ENCODE results near the gene TRIM52. TPM values are rescaled to one million over a fixed set of nuclear protein-coding genes. Genes with fewer than 3 reads are reported as not detected.

TRIM52 gene
- total and polyA plus RNA-seq, 9 of the 15 experiments (the other 6 are each of a cell fraction or from before 2014, with no cell fraction given) = 3.3 to 21.9 (median 13.5) TPM

DNA sequence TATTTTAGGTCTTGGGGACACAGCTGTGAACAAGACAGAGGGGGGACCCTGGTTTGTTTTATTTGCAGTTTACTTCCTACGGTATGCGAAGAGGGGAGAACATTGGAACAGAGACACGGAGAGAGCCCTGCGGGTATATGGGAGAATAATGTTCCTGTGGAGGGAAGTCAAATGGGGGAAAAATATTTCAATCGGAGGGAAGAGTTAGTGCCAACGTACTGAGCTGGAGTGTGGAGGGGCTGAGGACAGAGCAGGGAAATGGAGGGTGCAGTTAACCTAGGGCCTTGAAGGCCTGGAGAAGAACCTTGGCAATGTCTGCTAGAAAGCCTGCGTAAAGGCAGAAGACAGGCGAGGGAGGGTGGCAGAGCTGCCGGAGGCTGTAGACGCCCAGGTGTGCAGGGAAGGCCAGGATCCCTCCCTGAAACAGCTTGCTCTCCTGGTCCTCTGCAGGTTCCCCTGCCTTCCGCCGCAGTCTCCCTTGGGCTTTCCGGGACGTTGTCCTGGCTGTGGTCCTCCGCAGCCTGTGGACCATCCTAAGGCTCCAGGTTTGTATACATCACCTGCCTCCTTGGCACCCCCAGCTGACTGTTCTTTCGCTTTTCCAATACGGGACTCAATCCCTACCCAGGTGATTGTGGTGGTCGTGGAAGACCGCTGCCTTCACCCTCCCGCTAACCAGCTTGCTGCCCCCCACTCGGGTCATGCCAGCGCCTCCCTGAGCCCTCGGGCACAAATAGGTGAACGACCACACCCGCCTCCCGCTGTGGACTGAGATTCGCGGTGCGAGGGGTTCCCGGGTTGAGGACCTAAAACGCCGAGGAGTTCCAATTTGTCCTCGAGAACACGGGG is 15.3 kb downstream of the TRIM52 start (continued):
- no peak for TF ChIP-seq STAG1 (CRISPR knock-in tag; IDR thresholded peaks at IDR 0.05; ENCODE audit: borderline replicate concordance)
- TF ChIP-seq, protein P1, sequence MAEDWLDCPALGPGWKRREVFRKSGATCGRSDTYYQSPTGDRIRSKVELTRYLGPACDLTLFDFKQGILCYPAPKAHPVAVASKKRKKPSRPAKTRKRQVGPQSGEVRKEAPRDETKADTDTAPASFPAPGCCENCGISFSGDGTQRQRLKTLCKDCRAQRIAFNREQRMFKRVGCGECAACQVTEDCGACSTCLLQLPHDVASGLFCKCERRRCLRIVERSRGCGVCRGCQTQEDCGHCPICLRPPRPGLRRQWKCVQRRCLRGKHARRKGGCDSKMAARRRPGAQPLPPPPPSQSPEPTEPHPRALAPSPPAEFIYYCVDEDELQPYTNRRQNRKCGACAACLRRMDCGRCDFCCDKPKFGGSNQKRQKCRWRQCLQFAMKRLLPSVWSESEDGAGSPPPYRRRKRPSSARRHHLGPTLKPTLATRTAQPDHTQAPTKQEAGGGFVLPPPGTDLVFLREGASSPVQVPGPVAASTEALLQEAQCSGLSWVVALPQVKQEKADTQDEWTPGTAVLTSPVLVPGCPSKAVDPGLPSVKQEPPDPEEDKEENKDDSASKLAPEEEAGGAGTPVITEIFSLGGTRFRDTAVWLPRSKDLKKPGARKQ (CRISPR knock-in tag; IDR thresholded peaks at IDR 0.05) = no peak
- TF ChIP-seq RBM34 (IDR thresholded peaks at IDR 0.05; ENCODE audit: borderline replicate concordance, insufficient read depth, low read length) = no peak
- TF ChIP-seq DNMT1 (IDR thresholded peaks at IDR 0.05) = 0 out of 2 replicates have a peak, but pooled peaks have one; percentile 23
- 0 out of 4 replicates have a peak, but pooled peaks of 1 of the 2 experiments have one; percentile 50 for TF ChIP-seq NONO (IDR thresholded peaks at IDR 0.05; ENCODE audit: low read depth in 2 of 2, low read length in 1 of 2)
- no peak for TF ChIP-seq SRSF1 (IDR thresholded peaks at IDR 0.05; ENCODE audit: low read depth, low read length)
- TF ChIP-seq, protein P2, sequence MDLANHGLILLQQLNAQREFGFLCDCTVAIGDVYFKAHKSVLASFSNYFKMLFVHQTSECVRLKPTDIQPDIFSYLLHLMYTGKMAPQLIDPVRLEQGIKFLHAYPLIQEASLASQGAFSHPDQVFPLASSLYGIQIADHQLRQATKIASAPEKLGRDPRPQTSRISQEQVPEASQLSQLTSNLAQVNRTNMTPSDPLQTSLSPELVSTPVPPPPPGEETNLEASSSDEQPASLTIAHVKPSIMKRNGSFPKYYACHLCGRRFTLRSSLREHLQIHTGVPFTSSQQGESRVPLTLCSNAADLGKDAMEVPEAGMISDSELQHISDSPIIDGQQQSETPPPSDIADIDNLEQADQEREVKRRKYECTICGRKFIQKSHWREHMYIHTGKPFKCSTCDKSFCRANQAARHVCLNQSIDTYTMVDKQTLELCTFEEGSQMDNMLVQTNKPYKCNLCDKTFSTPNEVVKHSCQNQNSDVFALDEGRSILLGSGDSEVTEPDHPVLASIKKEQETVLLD (IDR thresholded peaks at IDR 0.05) = no peak
- TF ChIP-seq HDGF (IDR thresholded peaks at IDR 0.05) = no peak
- TF ChIP-seq MECOM (CRISPR knock-in tag; IDR thresholded peaks at IDR 0.05) = no peak
- TF ChIP-seq ATF7 (IDR thresholded peaks at IDR 0.05) = peak; percentile 80
- no peak for TF ChIP-seq ZFP30 (CRISPR knock-in tag; IDR thresholded peaks at IDR 0.05; ENCODE audit: borderline replicate concordance)
- no peak for TF ChIP-seq ZNF408 (CRISPR knock-in tag; IDR thresholded peaks at IDR 0.05; ENCODE audit: low read depth)
- no peak for TF ChIP-seq JUND (IDR thresholded peaks at IDR 0.05; ENCODE audit: borderline replicate concordance, low read depth, low read length)
- no peak for TF ChIP-seq JUND (tag; IDR thresholded peaks at IDR 0.05; ENCODE audit: borderline replicate concordance, low read depth, low read length)
- TF ChIP-seq ZNF174 (CRISPR knock-in tag; IDR thresholded peaks at IDR 0.05) = no peak
- TF ChIP-seq, protein P3, sequence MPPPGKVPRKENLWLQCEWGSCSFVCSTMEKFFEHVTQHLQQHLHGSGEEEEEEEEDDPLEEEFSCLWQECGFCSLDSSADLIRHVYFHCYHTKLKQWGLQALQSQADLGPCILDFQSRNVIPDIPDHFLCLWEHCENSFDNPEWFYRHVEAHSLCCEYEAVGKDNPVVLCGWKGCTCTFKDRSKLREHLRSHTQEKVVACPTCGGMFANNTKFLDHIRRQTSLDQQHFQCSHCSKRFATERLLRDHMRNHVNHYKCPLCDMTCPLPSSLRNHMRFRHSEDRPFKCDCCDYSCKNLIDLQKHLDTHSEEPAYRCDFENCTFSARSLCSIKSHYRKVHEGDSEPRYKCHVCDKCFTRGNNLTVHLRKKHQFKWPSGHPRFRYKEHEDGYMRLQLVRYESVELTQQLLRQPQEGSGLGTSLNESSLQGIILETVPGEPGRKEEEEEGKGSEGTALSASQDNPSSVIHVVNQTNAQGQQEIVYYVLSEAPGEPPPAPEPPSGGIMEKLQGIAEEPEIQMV (tag; conservative IDR thresholded peaks at IDR 0.05; ENCODE audit: low read depth) = no peak
- TF ChIP-seq, protein P4, sequence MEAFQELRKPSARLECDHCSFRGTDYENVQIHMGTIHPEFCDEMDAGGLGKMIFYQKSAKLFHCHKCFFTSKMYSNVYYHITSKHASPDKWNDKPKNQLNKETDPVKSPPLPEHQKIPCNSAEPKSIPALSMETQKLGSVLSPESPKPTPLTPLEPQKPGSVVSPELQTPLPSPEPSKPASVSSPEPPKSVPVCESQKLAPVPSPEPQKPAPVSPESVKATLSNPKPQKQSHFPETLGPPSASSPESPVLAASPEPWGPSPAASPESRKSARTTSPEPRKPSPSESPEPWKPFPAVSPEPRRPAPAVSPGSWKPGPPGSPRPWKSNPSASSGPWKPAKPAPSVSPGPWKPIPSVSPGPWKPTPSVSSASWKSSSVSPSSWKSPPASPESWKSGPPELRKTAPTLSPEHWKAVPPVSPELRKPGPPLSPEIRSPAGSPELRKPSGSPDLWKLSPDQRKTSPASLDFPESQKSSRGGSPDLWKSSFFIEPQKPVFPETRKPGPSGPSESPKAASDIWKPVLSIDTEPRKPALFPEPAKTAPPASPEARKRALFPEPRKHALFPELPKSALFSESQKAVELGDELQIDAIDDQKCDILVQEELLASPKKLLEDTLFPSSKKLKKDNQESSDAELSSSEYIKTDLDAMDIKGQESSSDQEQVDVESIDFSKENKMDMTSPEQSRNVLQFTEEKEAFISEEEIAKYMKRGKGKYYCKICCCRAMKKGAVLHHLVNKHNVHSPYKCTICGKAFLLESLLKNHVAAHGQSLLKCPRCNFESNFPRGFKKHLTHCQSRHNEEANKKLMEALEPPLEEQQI (IDR thresholded peaks at IDR 0.05) = no peak
- no peak for TF ChIP-seq GATAD2B (IDR thresholded peaks at IDR 0.05; ENCODE audit: borderline replicate concordance)
- no peak for TF ChIP-seq KDM2B (CRISPR knock-in tag; IDR thresholded peaks at IDR 0.05)
- no peak for TF ChIP-seq MTF1 (CRISPR knock-in tag; IDR thresholded peaks at IDR 0.05; ENCODE audit: borderline replicate concordance)
